Measurements from ENCODE around the gene ZNF282.
"Not testable (repeated sequence)": the region's sequence is repeated elsewhere in the genome, so short reads cannot be mapped to it uniquely, and the experiment has no call there.

Gene ZNF282

GRCh38 chr7:149252378-149252777 is 57.0 kb downstream of the ZNF282 start:
- no peak for DNase-seq (ENCODE audit: extremely low read depth in 1 of 2, low read depth in 1 of 2)

- DNase-seq (ENCODE audit: extremely low read depth in 1 of 2, low read depth in 1 of 2) = no peak
Observed at GRCh38 chr7:149253665-149254064, 58.3 kb downstream of the ZNF282 start.

- no peak for DNase-seq (ENCODE audit: extremely low read depth in 1 of 2, low read depth in 1 of 2)
Observed at GRCh38 chr7:149254181-149254858, 59.0 kb downstream of the ZNF282 start.

- DNase-seq (ENCODE audit: extremely low read depth in 1 of 2, low read depth in 1 of 2) = no peak
Observed at GRCh38 chr7:149255174-149255573, 59.8 kb downstream of the ZNF282 start.

GRCh38 chr7:149256568-149256967 is 61.2 kb downstream of the ZNF282 start:
- no peak for DNase-seq (ENCODE audit: extremely low read depth in 1 of 2, low read depth in 1 of 2)

GRCh38 chr7:149257146-149257545 is 61.8 kb downstream of the ZNF282 start:
- DNase-seq (ENCODE audit: extremely low read depth in 1 of 2, low read depth in 1 of 2) = no peak

GRCh38 chr7:149261316-149261828 is 66.0 kb downstream of the ZNF282 start:
- peak in 1 of 2 donors; percentile 48 for DNase-seq (ENCODE audit: extremely low read depth in 1 of 2, low read depth in 1 of 2)

- DNase-seq (ENCODE audit: extremely low read depth in 1 of 2, low read depth in 1 of 2) = peak; percentile 72 to 76
Observed at GRCh38 chr7:149261829-149262617, 66.7 kb downstream of the ZNF282 start, which contains the start of gene ZNF783. ZNF783 (plus strand) TSS chr7:149262196; CDS start chr7:149262334, 138 bp downstream.

- no peak for DNase-seq (ENCODE audit: extremely low read depth in 1 of 2, low read depth in 1 of 2)
Observed at GRCh38 chr7:149266451-149266850, 71.1 kb downstream of the ZNF282 start.

GRCh38 chr7:149267733-149268132 is 72.4 kb downstream of the ZNF282 start:
- no peak for DNase-seq (ENCODE audit: extremely low read depth in 1 of 2, low read depth in 1 of 2)

- DNase-seq (ENCODE audit: extremely low read depth in 1 of 2, low read depth in 1 of 2) = not testable (repeated sequence)
Observed at GRCh38 chr7:149274424-149274823, 79.1 kb downstream of the ZNF282 start.

Data from stimulated activated CD8-positive, alpha-beta memory T cell treated with anti-CD3 and anti-CD28 coated beads, Interleukin-7, amount 100 ng/mL, for 48 hours (primary cell).